ENCODE results near the gene SLC66A3.

SLC66A3 gene

DNA sequence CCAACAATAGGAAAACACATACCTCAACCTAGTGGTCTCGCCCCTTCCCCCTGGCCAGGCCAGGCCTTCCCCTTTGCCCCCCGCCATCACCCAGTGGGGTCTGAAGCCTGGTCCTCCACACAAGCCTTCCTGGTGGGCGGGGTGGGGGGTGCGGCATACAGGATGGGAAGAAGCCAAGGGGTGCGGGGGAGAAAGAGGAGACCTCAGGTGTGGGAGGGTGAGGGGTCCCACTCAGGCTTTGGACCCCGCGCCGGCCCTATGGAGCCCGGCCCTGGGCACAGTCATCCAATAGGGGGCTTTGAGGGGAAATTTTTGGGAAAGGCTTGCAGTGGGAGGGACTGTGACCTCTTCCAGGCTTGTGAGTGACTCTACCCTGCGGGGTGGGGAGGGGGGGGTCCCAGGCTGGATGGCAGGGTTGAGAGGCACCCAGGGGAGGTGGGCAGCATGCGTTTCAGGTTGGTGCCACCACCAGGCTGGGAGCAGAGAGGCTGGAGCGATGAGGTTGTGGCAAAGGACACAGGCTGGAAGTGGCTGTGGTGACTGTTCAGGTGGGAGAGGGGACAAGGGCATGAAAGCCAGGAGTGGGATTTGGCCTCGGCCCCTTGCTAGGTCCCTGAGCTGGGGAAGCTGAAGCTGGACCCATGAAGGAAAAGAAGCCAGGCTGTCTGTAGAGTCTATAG lies 1.3 kb downstream of the SLC66A3 start:
- Histone ChIP-seq H3K4me2 (ENCODE audit: low read length) (peak overlapping the region; percentile 86), H3K4me3 (ENCODE audit: low read length) (peak overlapping the region; percentile 91), H3K27me3 (ENCODE audit: low read depth, low read length) (peaks cover 15% of the 10 kb centered on the region), H3K36me3 (replicated peaks; ENCODE audit: low read depth, low read length) (no peaks in the 10 kb centered on the region), H3K27ac (ENCODE audit: low read length) (no peak overlapping the region), H2AFZ (ENCODE audit: low read depth, low read length) (no peak overlapping the region), H4K20me1 (ENCODE audit: insufficient read depth, low read length) (no peaks in the 10 kb centered on the region), H3K9me3 (ENCODE audit: insufficient read depth, low read length) (no peaks in the 10 kb centered on the region), H3K4me1 (ENCODE audit: low read length) (peaks cover 24% of the 10 kb centered on the region), H3K79me2 (ENCODE audit: low read length) (no peaks in the 10 kb centered on the region), H3K9ac (ENCODE audit: low read length) (no peak overlapping the region; the same call in 1 of the 2 replicates)
- TF ChIP-seq, protein P1, sequence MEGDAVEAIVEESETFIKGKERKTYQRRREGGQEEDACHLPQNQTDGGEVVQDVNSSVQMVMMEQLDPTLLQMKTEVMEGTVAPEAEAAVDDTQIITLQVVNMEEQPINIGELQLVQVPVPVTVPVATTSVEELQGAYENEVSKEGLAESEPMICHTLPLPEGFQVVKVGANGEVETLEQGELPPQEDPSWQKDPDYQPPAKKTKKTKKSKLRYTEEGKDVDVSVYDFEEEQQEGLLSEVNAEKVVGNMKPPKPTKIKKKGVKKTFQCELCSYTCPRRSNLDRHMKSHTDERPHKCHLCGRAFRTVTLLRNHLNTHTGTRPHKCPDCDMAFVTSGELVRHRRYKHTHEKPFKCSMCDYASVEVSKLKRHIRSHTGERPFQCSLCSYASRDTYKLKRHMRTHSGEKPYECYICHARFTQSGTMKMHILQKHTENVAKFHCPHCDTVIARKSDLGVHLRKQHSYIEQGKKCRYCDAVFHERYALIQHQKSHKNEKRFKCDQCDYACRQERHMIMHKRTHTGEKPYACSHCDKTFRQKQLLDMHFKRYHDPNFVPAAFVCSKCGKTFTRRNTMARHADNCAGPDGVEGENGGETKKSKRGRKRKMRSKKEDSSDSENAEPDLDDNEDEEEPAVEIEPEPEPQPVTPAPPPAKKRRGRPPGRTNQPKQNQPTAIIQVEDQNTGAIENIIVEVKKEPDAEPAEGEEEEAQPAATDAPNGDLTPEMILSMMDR (IDR thresholded peaks at IDR 0.05; ENCODE audit: low read depth, low read length), result no peak
- no peak for TF ChIP-seq EZH2phosphoT487 (IDR thresholded peaks at IDR 0.05; ENCODE audit: low read depth)

DNA sequence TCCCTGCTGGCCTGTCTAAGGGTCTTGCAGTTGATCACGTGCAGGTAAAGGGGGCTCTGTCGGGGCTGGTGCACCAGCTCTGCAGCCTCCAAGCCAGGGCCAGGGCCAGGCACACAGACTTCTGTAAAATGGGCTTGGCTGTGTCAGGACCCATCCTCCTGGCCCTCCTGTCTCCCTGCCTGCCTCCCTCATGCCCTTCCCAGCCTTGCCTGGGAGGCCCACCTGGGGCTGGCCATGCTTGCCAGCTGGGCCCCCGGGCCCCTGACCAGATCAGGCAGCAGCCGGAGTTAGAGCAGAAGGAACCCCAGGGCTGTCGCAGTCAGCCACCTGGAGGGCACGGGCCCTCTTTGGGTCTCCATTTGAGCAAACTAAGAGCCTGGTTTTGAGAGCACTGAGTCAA lies 2.0 kb downstream of the SLC66A3 start:
- TF ChIP-seq, protein P1 (IDR thresholded peaks at IDR 0.05; ENCODE audit: low read depth, low read length), result no peak
- no peak for TF ChIP-seq EZH2phosphoT487 (IDR thresholded peaks at IDR 0.05; ENCODE audit: low read depth)
- Histone ChIP-seq H3K27ac (ENCODE audit: low read length) (no peak overlapping the region), H3K27me3 (ENCODE audit: low read depth, low read length) (peaks cover 9% of the 10 kb centered on the region; the same call in 1 of the 2 replicates), H3K4me3 (ENCODE audit: low read length) (no peak overlapping the region), H3K79me2 (ENCODE audit: low read length) (no peaks in the 10 kb centered on the region), H4K20me1 (ENCODE audit: insufficient read depth, low read length) (no peaks in the 10 kb centered on the region), H3K9ac (ENCODE audit: low read length) (no peak overlapping the region), H3K9me3 (ENCODE audit: insufficient read depth, low read length) (no peaks in the 10 kb centered on the region), H2AFZ (ENCODE audit: low read depth, low read length) (no peak overlapping the region), H3K4me2 (ENCODE audit: low read length) (no peak overlapping the region), H3K4me1 (ENCODE audit: low read length) (peaks cover 25% of the 10 kb centered on the region), H3K36me3 (replicated peaks; ENCODE audit: low read depth, low read length) (no peaks in the 10 kb centered on the region)

DNA sequence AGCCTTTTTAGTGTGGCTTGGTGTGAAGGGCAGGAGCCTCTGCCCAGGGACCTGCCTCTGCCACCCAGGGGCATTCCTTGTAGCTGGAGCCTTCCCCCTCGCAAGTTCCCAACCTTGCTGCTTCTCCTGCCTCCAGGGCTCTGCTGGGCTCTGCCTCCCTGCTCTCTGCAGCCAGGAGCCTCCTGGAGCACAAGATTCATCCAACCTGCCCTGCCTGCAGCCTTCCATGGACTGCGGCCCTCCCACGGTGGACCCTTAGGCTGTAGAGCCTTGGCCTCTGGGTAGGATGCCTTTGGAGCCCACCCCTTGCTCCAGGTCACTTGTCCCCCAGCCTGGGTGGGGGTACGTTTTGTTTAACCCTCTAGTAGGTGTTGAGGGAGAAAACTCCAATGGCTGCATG lies 2.5 kb downstream of the SLC66A3 start:
- no peak overlapping the region for H3K4me2 ChIP-seq (ENCODE audit: low read length)
- H3K36me3 ChIP-seq (replicated peaks; ENCODE audit: low read depth, low read length), result no peaks in the 10 kb centered on the region
- TF ChIP-seq EZH2phosphoT487 (IDR thresholded peaks at IDR 0.05; ENCODE audit: low read depth), result no peak
- TF ChIP-seq, protein P1 (IDR thresholded peaks at IDR 0.05; ENCODE audit: low read depth, low read length), result no peak
- H3K9me3 ChIP-seq (ENCODE audit: insufficient read depth, low read length), result no peaks in the 10 kb centered on the region
- H3K4me1 ChIP-seq (ENCODE audit: low read length), result peaks cover 25% of the 10 kb centered on the region
- no peaks in the 10 kb centered on the region for H4K20me1 ChIP-seq (ENCODE audit: insufficient read depth, low read length)
- H3K27me3 ChIP-seq (ENCODE audit: low read depth, low read length), result peaks cover 7% of the 10 kb centered on the region; the same call in 1 of the 2 replicates
- H3K9ac ChIP-seq (ENCODE audit: low read length), result no peak overlapping the region
- H3K4me3 ChIP-seq (ENCODE audit: low read length), result no peak overlapping the region
- H3K27ac ChIP-seq (ENCODE audit: low read length), result no peak overlapping the region
- no peak overlapping the region for H2AFZ ChIP-seq (ENCODE audit: low read depth, low read length)
- no peaks in the 10 kb centered on the region for H3K79me2 ChIP-seq (ENCODE audit: low read length)

DNA sequence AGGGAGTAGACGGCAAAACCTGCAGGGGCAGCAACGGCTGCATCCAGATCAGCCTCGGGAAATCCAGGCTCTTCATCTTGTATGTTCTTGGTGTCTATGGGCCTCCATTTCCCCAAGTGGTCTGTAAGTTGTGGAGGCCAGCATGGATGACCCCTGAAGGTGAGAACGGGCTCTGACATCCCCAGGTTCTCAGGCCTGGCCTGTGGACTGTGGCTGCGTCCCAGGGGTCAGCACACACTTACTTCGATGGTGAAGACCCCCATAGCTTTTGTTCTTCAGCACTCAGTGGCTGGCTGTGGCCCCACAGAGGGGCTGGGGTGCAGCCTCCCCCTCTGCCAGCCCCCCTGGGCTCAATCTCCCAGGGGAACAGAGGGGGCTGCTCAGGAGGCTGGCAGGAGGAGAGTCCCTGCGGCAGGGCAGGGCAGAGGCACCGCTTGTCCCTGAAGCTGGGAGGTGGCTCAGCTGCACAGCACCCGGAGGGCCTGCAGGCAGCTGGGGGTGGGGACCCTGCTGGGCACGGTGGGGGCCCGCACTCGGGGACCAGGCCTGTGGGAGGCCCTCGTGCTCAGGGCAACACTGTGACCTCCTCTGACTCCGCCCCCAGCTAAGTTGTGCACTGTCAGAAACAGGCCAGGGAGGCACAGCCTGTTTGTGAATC lies 3.8 kb downstream of the SLC66A3 start:
- no peak overlapping the region for H2AFZ ChIP-seq (ENCODE audit: low read depth, low read length)
- no peaks in the 10 kb centered on the region for H3K9me3 ChIP-seq (ENCODE audit: insufficient read depth, low read length)
- H3K4me1 ChIP-seq (ENCODE audit: low read length), result peaks cover 24% of the 10 kb centered on the region
- H4K20me1 ChIP-seq (ENCODE audit: insufficient read depth, low read length), result no peaks in the 10 kb centered on the region
- H3K4me3 ChIP-seq (ENCODE audit: low read length), result no peak overlapping the region
- H3K79me2 ChIP-seq (ENCODE audit: low read length), result no peaks in the 10 kb centered on the region
- H3K27ac ChIP-seq (ENCODE audit: low read length), result no peak overlapping the region
- H3K27me3 ChIP-seq (ENCODE audit: low read depth, low read length), result no peaks in the 10 kb centered on the region
- H3K9ac ChIP-seq (ENCODE audit: low read length), result no peak overlapping the region
- TF ChIP-seq, protein P1 (IDR thresholded peaks at IDR 0.05; ENCODE audit: low read depth, low read length), result no peak
- TF ChIP-seq EZH2phosphoT487 (IDR thresholded peaks at IDR 0.05; ENCODE audit: low read depth), result no peak
- H3K4me2 ChIP-seq (ENCODE audit: low read length), result no peak overlapping the region
- no peaks in the 10 kb centered on the region for H3K36me3 ChIP-seq (replicated peaks; ENCODE audit: low read depth, low read length)

All from OCI-LY3 (cell line).